HL-60 (cell line): ENCODE results near the gene KIAA0232.

Source experiments
- GABPA ChIP-seq: IDR thresholded peaks from 2 replicates; pipeline ENCODE4 v1.6.1; 2012; ENCODE audit warnings: low read depth
- TF ChIP-seq, protein P1 (sequence below): IDR thresholded peaks from one replicate; pipeline ENCODE4 v1.5.1; 2011; ENCODE audit warnings: low read length, control low read depth, inconsistent platforms; ENCODE audit not compliant: insufficient read depth

DNA sequence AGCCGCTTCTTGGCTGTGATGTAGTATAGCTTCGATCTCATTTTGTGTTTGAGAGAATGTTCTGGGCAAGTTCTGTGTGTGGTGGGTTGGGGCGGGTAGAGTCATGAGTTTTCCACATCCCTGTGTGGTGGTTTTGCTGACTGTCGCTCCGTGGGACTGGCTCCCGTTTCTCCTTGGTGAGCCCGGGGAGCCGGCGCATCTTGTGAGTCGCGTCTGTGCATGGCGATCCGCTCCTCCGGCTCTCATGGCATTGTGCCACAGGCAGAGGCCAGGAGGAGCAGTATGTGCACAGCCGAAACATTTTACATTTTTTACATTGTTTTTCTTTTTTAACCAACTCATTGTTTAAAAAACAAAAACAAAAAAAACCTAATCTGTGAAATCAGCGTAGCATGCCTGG lies 99.4 kb downstream of the KIAA0232 start:
- TF ChIP-seq, protein P1, sequence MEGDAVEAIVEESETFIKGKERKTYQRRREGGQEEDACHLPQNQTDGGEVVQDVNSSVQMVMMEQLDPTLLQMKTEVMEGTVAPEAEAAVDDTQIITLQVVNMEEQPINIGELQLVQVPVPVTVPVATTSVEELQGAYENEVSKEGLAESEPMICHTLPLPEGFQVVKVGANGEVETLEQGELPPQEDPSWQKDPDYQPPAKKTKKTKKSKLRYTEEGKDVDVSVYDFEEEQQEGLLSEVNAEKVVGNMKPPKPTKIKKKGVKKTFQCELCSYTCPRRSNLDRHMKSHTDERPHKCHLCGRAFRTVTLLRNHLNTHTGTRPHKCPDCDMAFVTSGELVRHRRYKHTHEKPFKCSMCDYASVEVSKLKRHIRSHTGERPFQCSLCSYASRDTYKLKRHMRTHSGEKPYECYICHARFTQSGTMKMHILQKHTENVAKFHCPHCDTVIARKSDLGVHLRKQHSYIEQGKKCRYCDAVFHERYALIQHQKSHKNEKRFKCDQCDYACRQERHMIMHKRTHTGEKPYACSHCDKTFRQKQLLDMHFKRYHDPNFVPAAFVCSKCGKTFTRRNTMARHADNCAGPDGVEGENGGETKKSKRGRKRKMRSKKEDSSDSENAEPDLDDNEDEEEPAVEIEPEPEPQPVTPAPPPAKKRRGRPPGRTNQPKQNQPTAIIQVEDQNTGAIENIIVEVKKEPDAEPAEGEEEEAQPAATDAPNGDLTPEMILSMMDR, result no peak
- no peak for TF ChIP-seq GABPA
